ENCODE measurements around the gene STOX1. TPM values are rescaled to one million over a fixed set of nuclear protein-coding genes. Genes with fewer than 3 reads are reported as not detected.
"Not testable (repeated sequence)": the region's sequence is repeated elsewhere in the genome, so short reads cannot be mapped to it uniquely, and the experiment has no call there.

STOX1 gene
- total RNA-seq, 1 experiment from 2014 or later = 1.9 TPM

DNA sequence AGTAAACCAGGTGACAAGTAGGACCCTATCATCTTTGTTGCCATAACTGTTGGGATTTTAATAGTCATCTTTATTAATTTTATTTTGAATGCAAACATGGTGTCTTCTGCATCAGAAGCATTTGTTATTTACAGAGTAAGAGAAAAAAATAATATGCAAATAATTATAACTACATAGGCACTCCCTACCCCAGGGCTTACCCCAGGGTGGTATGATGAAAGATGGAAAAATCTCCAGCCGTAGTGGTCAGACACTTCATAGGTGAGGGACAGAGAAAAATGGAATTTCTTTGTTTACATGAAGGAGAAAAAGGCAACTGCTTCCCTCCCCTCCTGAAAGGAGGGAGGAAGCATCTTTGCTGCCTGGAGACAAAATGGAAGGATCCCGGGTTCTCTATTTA is 29.7 kb downstream of the STOX1 start:
- H3K27me3 Mint-ChIP-seq (ENCODE audit: low read depth) = peaks cover 18% of the 10 kb centered on the region
- H3K36me3 Mint-ChIP-seq = peaks cover 27% of the 10 kb centered on the region
- no peak for ATAC-seq
- peaks cover 12% of the 10 kb centered on the region for H3K4me1 Mint-ChIP-seq
- peaks cover 27% of the 10 kb centered on the region for H3K9me3 Mint-ChIP-seq
- H3K4me3 Mint-ChIP-seq = no peak overlapping the region
- TF ChIP-seq NR1H2 (CRISPR knock-in tag; IDR thresholded peaks at IDR 0.05) = no peak
- TF ChIP-seq GRHL2 (CRISPR knock-in tag; IDR thresholded peaks at IDR 0.05; ENCODE audit: insufficient replicate concordance, severe bottlenecking) = no peak
- no peak for DNase-seq (ENCODE audit: low spot score)
- ChIA-PET CTCF (no interaction called here), POLR2A (no interaction called here)
- H3K27ac Mint-ChIP-seq = no peak overlapping the region

DNA sequence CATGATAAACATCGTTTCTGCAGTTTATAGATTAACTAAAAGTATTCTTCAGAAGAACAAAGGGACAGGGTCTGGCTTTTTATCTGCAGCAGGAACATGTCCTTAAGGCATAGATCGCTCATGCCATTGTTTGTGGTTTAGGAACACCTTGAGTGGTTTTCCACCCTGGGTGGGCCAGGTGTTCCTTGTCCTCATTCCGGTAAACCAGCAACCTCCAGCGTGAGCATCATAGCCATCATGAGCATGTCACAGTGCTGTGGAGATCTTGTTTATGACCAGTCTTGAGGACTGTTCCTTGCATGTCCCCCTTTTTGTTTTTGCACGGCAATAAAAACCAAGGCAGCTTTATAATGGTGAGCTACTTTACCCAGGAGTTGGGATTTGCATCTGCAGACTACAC is 33.9 kb downstream of the STOX1 start:
- ATAC-seq = no peak
- Mint-ChIP-seq H3K4me3 (no peak overlapping the region), H3K4me1 (peaks cover 5% of the 10 kb centered on the region), H3K9me3 (peaks cover 39% of the 10 kb centered on the region), H3K36me3 (peaks cover 37% of the 10 kb centered on the region), H3K27me3 (ENCODE audit: low read depth) (peaks cover 18% of the 10 kb centered on the region), H3K27ac (no peak overlapping the region)
- ChIA-PET POLR2A (interaction anchor here (0.5 kb wide), 1 partner anchor 59 kb away, joined by 3 read pairs; no protein-coding TSS in a partner anchor), CTCF (no interaction called here)
- DNase-seq (ENCODE audit: low spot score) = no peak
- TF ChIP-seq, protein P1, sequence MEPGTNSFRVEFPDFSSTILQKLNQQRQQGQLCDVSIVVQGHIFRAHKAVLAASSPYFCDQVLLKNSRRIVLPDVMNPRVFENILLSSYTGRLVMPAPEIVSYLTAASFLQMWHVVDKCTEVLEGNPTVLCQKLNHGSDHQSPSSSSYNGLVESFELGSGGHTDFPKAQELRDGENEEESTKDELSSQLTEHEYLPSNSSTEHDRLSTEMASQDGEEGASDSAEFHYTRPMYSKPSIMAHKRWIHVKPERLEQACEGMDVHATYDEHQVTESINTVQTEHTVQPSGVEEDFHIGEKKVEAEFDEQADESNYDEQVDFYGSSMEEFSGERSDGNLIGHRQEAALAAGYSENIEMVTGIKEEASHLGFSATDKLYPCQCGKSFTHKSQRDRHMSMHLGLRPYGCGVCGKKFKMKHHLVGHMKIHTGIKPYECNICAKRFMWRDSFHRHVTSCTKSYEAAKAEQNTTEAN (CRISPR knock-in tag; IDR thresholded peaks at IDR 0.05) = no peak
- no peak for TF ChIP-seq GRHL2 (CRISPR knock-in tag; IDR thresholded peaks at IDR 0.05; ENCODE audit: insufficient replicate concordance, severe bottlenecking)
- TF ChIP-seq, protein P2, sequence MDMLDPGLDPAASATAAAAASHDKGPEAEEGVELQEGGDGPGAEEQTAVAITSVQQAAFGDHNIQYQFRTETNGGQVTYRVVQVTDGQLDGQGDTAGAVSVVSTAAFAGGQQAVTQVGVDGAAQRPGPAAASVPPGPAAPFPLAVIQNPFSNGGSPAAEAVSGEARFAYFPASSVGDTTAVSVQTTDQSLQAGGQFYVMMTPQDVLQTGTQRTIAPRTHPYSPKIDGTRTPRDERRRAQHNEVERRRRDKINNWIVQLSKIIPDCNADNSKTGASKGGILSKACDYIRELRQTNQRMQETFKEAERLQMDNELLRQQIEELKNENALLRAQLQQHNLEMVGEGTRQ (CRISPR knock-in tag; IDR thresholded peaks at IDR 0.05) = no peak
- no peak for TF ChIP-seq SP1 (CRISPR knock-in tag; conservative IDR thresholded peaks at IDR 0.05)
- no peak for TF ChIP-seq RORB (CRISPR knock-in tag; IDR thresholded peaks at IDR 0.05)
- no peak for TF ChIP-seq ZNF121 (CRISPR knock-in tag; IDR thresholded peaks at IDR 0.05)
- TF ChIP-seq, protein P3, sequence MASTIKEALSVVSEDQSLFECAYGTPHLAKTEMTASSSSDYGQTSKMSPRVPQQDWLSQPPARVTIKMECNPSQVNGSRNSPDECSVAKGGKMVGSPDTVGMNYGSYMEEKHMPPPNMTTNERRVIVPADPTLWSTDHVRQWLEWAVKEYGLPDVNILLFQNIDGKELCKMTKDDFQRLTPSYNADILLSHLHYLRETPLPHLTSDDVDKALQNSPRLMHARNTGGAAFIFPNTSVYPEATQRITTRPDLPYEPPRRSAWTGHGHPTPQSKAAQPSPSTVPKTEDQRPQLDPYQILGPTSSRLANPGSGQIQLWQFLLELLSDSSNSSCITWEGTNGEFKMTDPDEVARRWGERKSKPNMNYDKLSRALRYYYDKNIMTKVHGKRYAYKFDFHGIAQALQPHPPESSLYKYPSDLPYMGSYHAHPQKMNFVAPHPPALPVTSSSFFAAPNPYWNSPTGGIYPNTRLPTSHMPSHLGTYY (CRISPR knock-in tag; IDR thresholded peaks at IDR 0.05) = no peak

DNA sequence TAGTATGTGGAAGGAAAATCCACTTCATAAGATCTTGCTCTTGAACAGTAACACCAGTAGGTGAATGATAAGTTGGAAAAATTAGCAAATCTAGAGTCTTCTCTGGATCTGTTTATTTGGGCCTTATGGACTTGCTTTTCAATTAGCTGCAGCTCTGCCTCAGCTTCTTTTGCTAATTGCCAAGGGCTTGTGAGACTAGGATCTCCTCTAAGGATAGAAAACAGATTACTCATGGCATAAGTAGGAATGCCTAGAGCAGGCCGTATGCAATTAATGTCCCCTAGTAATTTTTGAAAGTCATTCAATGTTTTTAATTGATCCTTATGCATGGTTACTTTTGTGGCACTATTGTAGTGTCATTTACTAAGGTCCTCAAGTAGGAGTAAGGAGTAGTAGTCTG is 37.3 kb downstream of the STOX1 start:
- Mint-ChIP-seq H3K4me3 (no peak overlapping the region), H3K9me3 (peaks cover 61% of the 10 kb centered on the region)
- CTCF ChIA-PET = no interaction called here

DNA sequence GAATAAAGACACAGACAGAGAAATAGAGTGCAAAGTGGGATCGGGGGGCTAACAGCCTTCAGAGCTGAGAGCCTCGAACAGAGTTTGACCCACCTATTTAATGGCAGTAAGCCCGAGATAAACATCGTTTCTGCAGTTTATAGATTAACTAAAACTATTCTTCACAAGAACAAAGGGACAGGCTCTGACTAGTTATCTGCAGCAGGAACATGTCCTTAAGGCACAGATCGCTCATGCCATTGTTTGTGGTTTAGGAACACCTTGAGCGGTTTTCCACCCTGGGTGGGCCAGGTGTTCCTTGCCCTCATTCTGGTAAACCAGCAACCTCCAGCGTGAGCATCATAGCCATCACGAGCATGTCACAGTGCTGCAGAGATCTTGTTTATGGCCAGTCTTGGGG is 40.8 kb downstream of the STOX1 start:
- POLR2A ChIA-PET = interaction anchor here (0.6 kb wide), 1 partner anchor 619 kb away, joined by 4 read pairs; no protein-coding TSS in a partner anchor
- CTCF ChIA-PET; ATAC-seq; H3K4me3 Mint-ChIP-seq; H3K27ac Mint-ChIP-seq; DNase-seq (ENCODE audit: low spot score): not testable (repeated sequence)
- Mint-ChIP-seq H3K36me3 (peaks cover 22% of the 10 kb centered on the region), H3K27me3 (ENCODE audit: low read depth) (peaks cover 13% of the 10 kb centered on the region), H3K9me3 (peaks cover 32% of the 10 kb centered on the region), H3K4me1 (peaks cover 27% of the 10 kb centered on the region)

More for the DNA sequence above, 37.3 kb downstream of the STOX1 start:
- POLR2A ChIA-PET = no interaction called here
- TF ChIP-seq TP53 (CRISPR knock-in tag; IDR thresholded peaks at IDR 0.05) (no peak), ZNF138 (CRISPR knock-in tag; conservative IDR thresholded peaks at IDR 0.05) (no peak), JAZF1 (CRISPR knock-in tag; IDR thresholded peaks at IDR 0.05) (no peak), ZNF396 (CRISPR knock-in tag; IDR thresholded peaks at IDR 0.05; ENCODE audit: borderline replicate concordance) (no peak)
- TF ChIP-seq, protein P4, sequence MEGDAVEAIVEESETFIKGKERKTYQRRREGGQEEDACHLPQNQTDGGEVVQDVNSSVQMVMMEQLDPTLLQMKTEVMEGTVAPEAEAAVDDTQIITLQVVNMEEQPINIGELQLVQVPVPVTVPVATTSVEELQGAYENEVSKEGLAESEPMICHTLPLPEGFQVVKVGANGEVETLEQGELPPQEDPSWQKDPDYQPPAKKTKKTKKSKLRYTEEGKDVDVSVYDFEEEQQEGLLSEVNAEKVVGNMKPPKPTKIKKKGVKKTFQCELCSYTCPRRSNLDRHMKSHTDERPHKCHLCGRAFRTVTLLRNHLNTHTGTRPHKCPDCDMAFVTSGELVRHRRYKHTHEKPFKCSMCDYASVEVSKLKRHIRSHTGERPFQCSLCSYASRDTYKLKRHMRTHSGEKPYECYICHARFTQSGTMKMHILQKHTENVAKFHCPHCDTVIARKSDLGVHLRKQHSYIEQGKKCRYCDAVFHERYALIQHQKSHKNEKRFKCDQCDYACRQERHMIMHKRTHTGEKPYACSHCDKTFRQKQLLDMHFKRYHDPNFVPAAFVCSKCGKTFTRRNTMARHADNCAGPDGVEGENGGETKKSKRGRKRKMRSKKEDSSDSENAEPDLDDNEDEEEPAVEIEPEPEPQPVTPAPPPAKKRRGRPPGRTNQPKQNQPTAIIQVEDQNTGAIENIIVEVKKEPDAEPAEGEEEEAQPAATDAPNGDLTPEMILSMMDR (IDR thresholded peaks at IDR 0.05) = no peak
- TF ChIP-seq, protein P5, sequence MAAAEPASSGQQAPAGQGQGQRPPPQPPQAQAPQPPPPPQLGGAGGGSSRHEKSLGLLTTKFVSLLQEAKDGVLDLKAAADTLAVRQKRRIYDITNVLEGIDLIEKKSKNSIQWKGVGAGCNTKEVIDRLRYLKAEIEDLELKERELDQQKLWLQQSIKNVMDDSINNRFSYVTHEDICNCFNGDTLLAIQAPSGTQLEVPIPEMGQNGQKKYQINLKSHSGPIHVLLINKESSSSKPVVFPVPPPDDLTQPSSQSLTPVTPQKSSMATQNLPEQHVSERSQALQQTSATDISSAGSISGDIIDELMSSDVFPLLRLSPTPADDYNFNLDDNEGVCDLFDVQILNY (CRISPR knock-in tag; IDR thresholded peaks at IDR 0.05) = no peak
- TF ChIP-seq, protein P2 (CRISPR knock-in tag; IDR thresholded peaks at IDR 0.05) = no peak
- H3K36me3 Mint-ChIP-seq = peaks cover 51% of the 10 kb centered on the region
- ATAC-seq (no peak), DNase-seq (ENCODE audit: low spot score) (no peak)
- no peak overlapping the region for H3K27ac Mint-ChIP-seq
- peaks cover 3% of the 10 kb centered on the region; the same call in 1 of the 2 replicates for H3K4me1 Mint-ChIP-seq
- H3K27me3 Mint-ChIP-seq (ENCODE audit: low read depth) = peaks cover 22% of the 10 kb centered on the region

All from WTC11 (cell line).